Liver (tissue), 3 donors: Measurements from ENCODE around the gene CCDC61.

ENCODE experiments used
- ATF3 ChIP-seq: IDR thresholded peaks from 2 replicates; pipeline ENCODE4 v1.6.1; 2016; ENCODE audit warnings: antibody characterized with exemption
- CTCF ChIP-seq: fragments of 150-350 bp; IDR thresholded peaks from 2 replicates; pipeline ENCODE4 v1.5.1; 2017; ENCODE audit warnings: improper control_type of control experiment, low read depth, low read length; ENCODE audit not compliant: missing input control
- FOXA1 ChIP-seq: IDR thresholded peaks from 2 replicates; pipeline ENCODE4 v1.6.1; 2016; ENCODE audit warnings: antibody characterized with exemption
- FOXA2 ChIP-seq: IDR thresholded peaks from 2 replicates; pipeline ENCODE4 v1.6.1; 2016; ENCODE audit warnings: antibody characterized with exemption
- GABPA ChIP-seq, 2 donors: IDR thresholded peaks in 1 of 2; conservative IDR thresholded peaks in 1 of 2; 2 replicates each; pipeline ENCODE4 v1.6.1; 2016; ENCODE audit warnings: antibody characterized with exemption in 2 of 2, mild to moderate bottlenecking in 1 of 2, moderate library complexity in 1 of 2
- HNF4A ChIP-seq, 2 donors: conservative IDR thresholded peaks; 2 replicates each; pipeline ENCODE4 v1.6.1; 2016; ENCODE audit warnings: antibody characterized with exemption in 2 of 2, mild to moderate bottlenecking in 2 of 2
- MAX ChIP-seq: IDR thresholded peaks from 2 replicates; pipeline ENCODE4 v1.6.1; 2016; ENCODE audit warnings: antibody characterized with exemption
- REST ChIP-seq: IDR thresholded peaks from 2 replicates; pipeline ENCODE4 v1.6.1; 2016; ENCODE audit warnings: antibody characterized with exemption, mild to moderate bottlenecking
- RXRA ChIP-seq, 2 donors: IDR thresholded peaks; 2 replicates each; pipeline ENCODE4 v1.6.1; 2017 to 2018; ENCODE audit warnings: antibody characterized with exemption in 2 of 2, mild to moderate bottlenecking in 1 of 2
- SP1 ChIP-seq: IDR thresholded peaks from 2 replicates; pipeline ENCODE4 v1.6.1; 2018; ENCODE audit warnings: antibody characterized with exemption, mild to moderate bottlenecking
- TAF1 ChIP-seq: conservative IDR thresholded peaks from 2 replicates; pipeline ENCODE4 v1.6.1; 2016; ENCODE audit warnings: antibody characterized with exemption, mild to moderate bottlenecking
- ZBTB33 ChIP-seq: IDR thresholded peaks from 2 replicates; pipeline ENCODE4 v1.6.1; 2016; ENCODE audit warnings: antibody characterized with exemption
- donor health status: healthy.
- donor health status: healthy.

- no peak for TF ChIP-seq CTCF
- TF ChIP-seq MAX = no peak
- TF ChIP-seq REST = no peak
- no peak for TF ChIP-seq ATF3
- TF ChIP-seq SP1 = no peak
- TF ChIP-seq GABPA (IDR thresholded peaks at IDR 0.05 in 1 of 2, conservative IDR thresholded peaks at IDR 0.05 in 1 of 2) = no peak
- TF ChIP-seq FOXA2 = no peak
- TF ChIP-seq FOXA1 = no peak
- no peak for TF ChIP-seq TAF1
- TF ChIP-seq HNF4A (conservative IDR thresholded peaks at IDR 0.05) = no peak
- TF ChIP-seq RXRA (IDR thresholded peaks at IDR 0.05) = no peak
- TF ChIP-seq ZBTB33 = no peak
Observed at GRCh38 chr19:46021531-46022041, 26.3 kb downstream of the CCDC61 start.
